H1 (cell line): Measurements from ENCODE around the gene GMPPA. TPM values are rescaled to one million over a fixed set of nuclear protein-coding genes. Genes with fewer than 3 reads are reported as not detected.

ENCODE experiments used
- CTCF ChIA-PET: fragments of 300-600 bp; sonication (Branson Sonifier 250); formaldehyde crosslinking; loops from one replicate; lab custom pipeline; 2021; ENCODE audit not compliant: partially characterized antibody; lab: Charles Lee
- POLR2A ChIA-PET: fragments of 300-600 bp; sonication (Branson Sonifier 250); formaldehyde crosslinking; loops from one replicate; lab custom pipeline; 2021; ENCODE audit warnings: inconsistent platforms; ENCODE audit not compliant: partially characterized antibody; lab: Charles Lee
- DNase-seq, 2 experiments: peaks; one replicate each; pipeline versions ENCODE4 v3.0.0 to v3.0.0-alpha.2; 2010 to 2022; ENCODE audit warnings: low spot score in 2 of 2, low read depth in 1 of 2, mixed read lengths in 1 of 2
- FAIRE-seq: peaks from 2 replicates; lab custom pipeline; 2011; peaks lifted over from hg19 to GRCh38; lab: Jason Lieb, UNC
- H2AFZ ChIP-seq: 2 replicates; pipeline ENCODE4 v1.8.1; 2012; ENCODE audit warnings: low read length, inconsistent platforms
- H2AK5ac ChIP-seq: 2 replicates; pipeline ENCODE4 v1.6.1; 2013; ENCODE audit warnings: low read depth, low read length
- H2BK120ac ChIP-seq: replicated peaks from 2 replicates; pipeline ENCODE3; 2013; ENCODE audit warnings: low read depth, low read length, inconsistent platforms
- H2BK12ac ChIP-seq: 2 replicates; pipeline ENCODE4 v1.6.1; 2013; ENCODE audit warnings: low read depth, low read length
- H2BK15ac ChIP-seq: 2 replicates; pipeline ENCODE4 v1.6.1; 2013; ENCODE audit warnings: low read length
- H2BK20ac ChIP-seq: 2 replicates; pipeline ENCODE4 v1.6.1; 2013; ENCODE audit warnings: low read length
- H2BK5ac ChIP-seq: 2 replicates; pipeline ENCODE4 v1.6.1; 2013; ENCODE audit warnings: low read depth, low read length
- H3K14ac ChIP-seq: 2 replicates; pipeline ENCODE4 v1.6.1; 2013; ENCODE audit warnings: inconsistent platforms; ENCODE audit not compliant: insufficient read length
- H3K18ac ChIP-seq: 2 replicates; pipeline ENCODE4 v1.6.1; 2013; ENCODE audit warnings: low read length; ENCODE audit errors: extremely low read depth
- H3K23ac ChIP-seq: 2 replicates; pipeline ENCODE4 v1.6.1; 2013; ENCODE audit warnings: inconsistent platforms; ENCODE audit not compliant: insufficient read length
- H3K23me2 ChIP-seq: 2 replicates; pipeline ENCODE4 v1.6.1; 2013; ENCODE audit warnings: low read depth, low read length
- H3K27ac ChIP-seq: 2 replicates; pipeline ENCODE4 v1.6.1; 2011; ENCODE audit warnings: low read depth, low read length, inconsistent platforms
- H3K27me3 ChIP-seq, 4 experiments: replicated peaks in 1 of 4; 1 replicate in 1 of 4; 2 replicates in 3 of 4; pipeline versions ENCODE4 v1.6.1 to v1.8.1; 2011 to 2013; ENCODE audit warnings: low read length in 3 of 4, mild to moderate bottlenecking in 3 of 4, inconsistent platforms in 2 of 4, mixed read lengths in 2 of 4, moderate library complexity in 1 of 4; ENCODE audit not compliant: control insufficient read depth in 3 of 4, insufficient read depth in 3 of 4; ENCODE audit errors: extremely low read depth in 1 of 4
- H3K36me3 ChIP-seq, 4 experiments: 2 replicates each; pipeline versions ENCODE4 v1.6.1 to v1.8.1; 2011 to 2013; ENCODE audit warnings: mild to moderate bottlenecking in 4 of 4, low read length in 3 of 4, moderate library complexity in 2 of 4, control low read depth in 1 of 4, inconsistent platforms in 1 of 4; ENCODE audit not compliant: insufficient read depth in 4 of 4, control insufficient read depth in 2 of 4
- H3K4ac ChIP-seq: replicated peaks from 2 replicates; pipeline ENCODE3; 2013; ENCODE audit warnings: low read length, low read depth, mixed read lengths, inconsistent platforms; ENCODE audit not compliant: insufficient read length
- H3K4me1 ChIP-seq, 4 experiments: replicated peaks in 1 of 4; 1 replicate in 1 of 4; 2 replicates in 3 of 4; pipeline versions ENCODE4 v1.6.1 to v1.8.1; 2011 to 2013; ENCODE audit warnings: low read length in 3 of 4, inconsistent platforms in 2 of 4, mixed read lengths in 1 of 4; ENCODE audit not compliant: insufficient read depth in 4 of 4, control insufficient read depth in 3 of 4
- H3K4me2 ChIP-seq, 2 experiments: 2 replicates each; pipeline versions ENCODE4 v1.6.1 to v1.8.1; 2011 to 2013; ENCODE audit warnings: low read depth in 2 of 2, low read length in 2 of 2, control low read depth in 1 of 2, inconsistent platforms in 1 of 2, mild to moderate bottlenecking in 1 of 2; ENCODE audit not compliant: insufficient read depth in 1 of 2
- H3K4me3 ChIP-seq, 4 experiments: fragments of 200-600, 300-600 bp in 1 of 4; sonication (generic), shearing (Covaris generic), sonication (Bioruptor Twin) in 1 of 4; 2 replicates each; pipeline versions ENCODE4 v1.5.1 to v1.8.1; 2011 to 2016; ENCODE audit warnings: low read length in 4 of 4, low read depth in 3 of 4, control low read depth in 2 of 4, inconsistent platforms in 2 of 4, mild to moderate bottlenecking in 2 of 4, mixed read lengths in 1 of 4, moderate library complexity in 1 of 4; ENCODE audit not compliant: insufficient read depth in 2 of 4; ENCODE audit errors: extremely low read depth in 1 of 4
- H3K56ac ChIP-seq: replicated peaks from 2 replicates; pipeline ENCODE3; 2013; ENCODE audit warnings: low read depth, mild to moderate bottlenecking, mixed read lengths, low read length, inconsistent platforms; ENCODE audit not compliant: insufficient read length
- H3K79me1 ChIP-seq: 2 replicates; pipeline ENCODE4 v1.6.1; 2013; ENCODE audit warnings: low read depth, low read length, control low read depth
- H3K79me2 ChIP-seq, 2 experiments: 2 replicates each; pipeline versions ENCODE4 v1.6.1 to v1.8.1; 2012 to 2013; ENCODE audit warnings: low read length in 2 of 2, mild to moderate bottlenecking in 2 of 2, inconsistent platforms in 1 of 2; ENCODE audit not compliant: insufficient read depth in 2 of 2, control insufficient read depth in 1 of 2
- H3K9ac ChIP-seq, 4 experiments: replicated peaks in 1 of 4; 1 replicate in 1 of 4; 2 replicates in 3 of 4; pipeline versions ENCODE4 v1.6.1 to v1.8.1; 2011 to 2013; ENCODE audit warnings: low read depth in 3 of 4, low read length in 3 of 4, control low read depth in 2 of 4, mild to moderate bottlenecking in 2 of 4, moderate library complexity in 2 of 4, inconsistent platforms in 1 of 4; ENCODE audit errors: extremely low read depth in 1 of 4
- H3K9me3 ChIP-seq, 2 experiments: 2 replicates each; pipeline versions ENCODE4 v1.6.1 to v1.8.1; 2012 to 2013; ENCODE audit warnings: mild to moderate bottlenecking in 2 of 2, moderate library complexity in 2 of 2, control low read depth in 1 of 2, inconsistent platforms in 1 of 2, low read depth in 1 of 2, low read length in 1 of 2, mixed read lengths in 1 of 2; ENCODE audit not compliant: insufficient read depth in 2 of 2
- H4K20me1 ChIP-seq, 2 experiments: replicated peaks in 1 of 2; 2 replicates each; pipeline versions ENCODE3 to v1.8.1; 2011 to 2013; ENCODE audit warnings: inconsistent platforms in 2 of 2, low read length in 2 of 2, mild to moderate bottlenecking in 1 of 2; ENCODE audit not compliant: insufficient read depth in 2 of 2, control insufficient read depth in 1 of 2
- H4K5ac ChIP-seq: 2 replicates; pipeline ENCODE4 v1.6.1; 2013; ENCODE audit warnings: low read length, low read depth, mixed read lengths, inconsistent platforms; ENCODE audit not compliant: insufficient read length
- H4K8ac ChIP-seq: 2 replicates; pipeline ENCODE4 v1.8.0; 2013; ENCODE audit warnings: mild to moderate bottlenecking, moderate library complexity, low read length, inconsistent platforms; ENCODE audit not compliant: insufficient read depth; ENCODE audit errors: extremely low read depth
- H4K91ac ChIP-seq: replicated peaks from 2 replicates; pipeline ENCODE3; 2013; ENCODE audit warnings: low read length, mixed read lengths, inconsistent platforms; ENCODE audit not compliant: insufficient read length
- ATF3 ChIP-seq: IDR thresholded peaks from 2 replicates; pipeline ENCODE4 v1.6.1; 2011; ENCODE audit warnings: low read depth, mild to moderate bottlenecking, low read length; ENCODE audit not compliant: insufficient read depth
- MAX ChIP-seq: IDR thresholded peaks from 2 replicates; pipeline ENCODE4 v1.6.1; 2012; ENCODE audit warnings: inconsistent platforms
- SIRT6 ChIP-seq: IDR thresholded peaks from one replicate; pipeline ENCODE4 v1.7.1; 2012; ENCODE audit warnings: low read length, inconsistent platforms
- YY1 ChIP-seq: IDR thresholded peaks from 2 replicates; pipeline ENCODE4 v1.6.1; 2011; ENCODE audit warnings: low read depth, mild to moderate bottlenecking, low read length
- WGBS, 2 experiments: shearing (Covaris generic) in 1 of 2; methylation state at CpG; one replicate each; pipeline versions ENCODE4 v1.1.6 to v1.1.7; 2013 to 2015; ENCODE audit warnings: low lambda C conversion rate in 2 of 2, mixed read lengths in 2 of 2, inconsistent platforms in 1 of 2, low coverage in 1 of 2, missing lambda C conversion rate in 1 of 2; ENCODE audit not compliant: insufficient replicate concordance in 2 of 2, insufficient coverage in 1 of 2, insufficient read length in 1 of 2; ENCODE audit errors: extremely low coverage in 1 of 2, missing lambda C conversion rate in 1 of 2; 5-methylcytosine and 5-hydroxymethylcytosine counted together
- polyA plus RNA-seq, 7 experiments: library from polyadenylated mRNA; depleted of rRNA in 3 of 7; stranded (reverse) in 5 of 7; unstranded in 2 of 7; fragments of >200 nt in 5 of 7; fragments of 200-250 nt in 2 of 7; gene quantifications; 1 replicate in 5 of 7; 2 replicates in 1 of 7; 4 replicates in 1 of 7; pipeline versions ENCODE4 v1.2.1 to v1.2.3, GENCODE V29; 2011 to 2013; ENCODE audit warnings: missing spikeins in 2 of 7, mixed read lengths in 2 of 7
- total RNA-seq: library from RNA; stranded (reverse); fragmentation: NEBNext Ultra II Directional; extraction: Animal tissue kit (Norgen Biotek cat#: 25700); gene quantifications from 2 replicates; pipeline ENCODE4 v1.2.1, GENCODE V29; 2021

Gene GMPPA
- total and polyA plus RNA-seq, 2 of the 8 experiments (the other 6 are each of a cell fraction or from before 2014, with no cell fraction given), result 34.3 to 98.8 TPM

GRCh38 chr2:219548990-219549389 lies 50.3 kb downstream of the GMPPA start:
- Histone ChIP-seq H3K4ac (no peak overlapping the region), H2BK20ac (no peak overlapping the region), H3K27me3 (peaks cover 0 to 18% (median 12%) of the 10 kb centered on the region in 4 experiments; a peak in 6 of 7 replicates), H3K18ac (no peak overlapping the region), H3K79me2 (no peaks in the 10 kb centered on the region), H3K79me1 (peaks cover 2% of the 10 kb centered on the region; the same call in 1 of the 2 replicates), H4K91ac (no peak overlapping the region), H4K20me1 (peaks cover 3 to 18% of the 10 kb centered on the region in 2 experiments), H3K23ac (no peak overlapping the region), H2BK12ac (no peak overlapping the region), H3K9ac (no peak overlapping the region), H3K27ac (no peak overlapping the region), H3K4me3 (no peak overlapping the region), H3K9me3 (no peaks in the 10 kb centered on the region), H2BK5ac (no peak overlapping the region), H2AFZ (no peak overlapping the region), H3K4me2 (no peak overlapping the region), H3K23me2 (peaks cover 24% of the 10 kb centered on the region; the same call in 1 of the 2 replicates), H3K36me3 (no peaks in the 10 kb centered on the region; a peak in 1 of 8 replicates), H3K14ac (no peak overlapping the region), H4K5ac (no peak overlapping the region), H2AK5ac (no peak overlapping the region), H3K4me1 (peaks cover 0 to 18% (median 10%) of the 10 kb centered on the region in 4 experiments; a peak in 6 of 7 replicates), H2BK120ac (no peak overlapping the region), H2BK15ac (no peak overlapping the region), H4K8ac (no peak overlapping the region), H3K56ac (no peak overlapping the region)
- FAIRE-seq, result no peak
- CTCF ChIA-PET, result interaction anchor here (0.5 to 6.4 kb wide), 13 partner anchors 8 to 204 kb away, joined by 3 to 66 read pairs (median 4); partner anchors contain the start of genes INHA and OBSL1
- no peak for TF ChIP-seq YY1
- no peak for TF ChIP-seq MAX
- no peak for TF ChIP-seq SIRT6
- no peak for TF ChIP-seq ATF3
- 94% methylated on average over 18 of the region's 18 CpGs; no CpG with 5 or more reads in 1 of the 2 experiments for whole genome bisulfite sequencing, 2 experiments
- no peak for DNase-seq
- POLR2A ChIA-PET, result interaction anchor here (0.6 to 3.6 kb wide), 4 partner anchors 10 to 24 kb away, joined by 3 to 21 read pairs (median 3); no protein-coding TSS in a partner anchor
